22Rv1 (cell line): ENCODE measurements around the gene KIF6.

Experiments used
- ZFX ChIP-seq: fragments of 450-650 bp; IDR thresholded peaks from 2 replicates; pipeline ENCODE4 v1.6.1; 2017; ENCODE audit warnings: antibody characterized with exemption, borderline replicate concordance
- TF ChIP-seq, protein P1 (sequence below): fragments of 450-650 bp; IDR thresholded peaks from 2 replicates; pipeline ENCODE4 v1.5.1; 2017; ENCODE audit warnings: mild to moderate bottlenecking

DNA sequence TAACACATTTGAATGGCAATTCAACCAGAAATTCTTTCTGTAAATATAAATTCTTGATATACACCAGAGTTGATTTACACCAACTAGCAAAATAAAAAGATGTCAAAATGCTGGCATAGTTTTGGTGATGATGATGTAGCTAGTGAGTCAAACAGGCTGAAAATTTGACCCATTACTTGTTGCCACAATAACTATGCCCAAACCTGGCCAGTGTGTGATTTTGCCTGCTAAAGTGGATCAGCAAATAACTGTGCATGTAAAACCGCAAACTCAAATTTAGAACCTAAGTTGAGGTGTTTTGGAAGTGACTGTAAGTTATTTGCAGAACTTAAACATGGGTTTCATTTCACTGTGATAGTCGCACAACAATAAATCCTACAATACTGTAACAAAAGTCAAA, 125.9 kb downstream of the KIF6 start:
- TF ChIP-seq, protein P1, sequence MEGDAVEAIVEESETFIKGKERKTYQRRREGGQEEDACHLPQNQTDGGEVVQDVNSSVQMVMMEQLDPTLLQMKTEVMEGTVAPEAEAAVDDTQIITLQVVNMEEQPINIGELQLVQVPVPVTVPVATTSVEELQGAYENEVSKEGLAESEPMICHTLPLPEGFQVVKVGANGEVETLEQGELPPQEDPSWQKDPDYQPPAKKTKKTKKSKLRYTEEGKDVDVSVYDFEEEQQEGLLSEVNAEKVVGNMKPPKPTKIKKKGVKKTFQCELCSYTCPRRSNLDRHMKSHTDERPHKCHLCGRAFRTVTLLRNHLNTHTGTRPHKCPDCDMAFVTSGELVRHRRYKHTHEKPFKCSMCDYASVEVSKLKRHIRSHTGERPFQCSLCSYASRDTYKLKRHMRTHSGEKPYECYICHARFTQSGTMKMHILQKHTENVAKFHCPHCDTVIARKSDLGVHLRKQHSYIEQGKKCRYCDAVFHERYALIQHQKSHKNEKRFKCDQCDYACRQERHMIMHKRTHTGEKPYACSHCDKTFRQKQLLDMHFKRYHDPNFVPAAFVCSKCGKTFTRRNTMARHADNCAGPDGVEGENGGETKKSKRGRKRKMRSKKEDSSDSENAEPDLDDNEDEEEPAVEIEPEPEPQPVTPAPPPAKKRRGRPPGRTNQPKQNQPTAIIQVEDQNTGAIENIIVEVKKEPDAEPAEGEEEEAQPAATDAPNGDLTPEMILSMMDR, result no peak
- TF ChIP-seq ZFX, result no peak
